Mammary epithelial cell (primary cell): ENCODE data around the gene TENM4.

ENCODE experiments used
- CTCF ChIP-seq, 2 donors: IDR thresholded peaks in 1 of 2; conservative IDR thresholded peaks in 1 of 2; 2 replicates each; pipeline ENCODE4 v1.5.1; 2011 to 2012; ENCODE audit warnings: inconsistent platforms in 2 of 2, low read length in 2 of 2, mild to moderate bottlenecking in 2 of 2, control low read depth in 1 of 2, low read depth in 1 of 2; ENCODE audit not compliant: insufficient read depth in 1 of 2; ENCODE audit errors: extremely low read depth in 1 of 2
- EZH2 ChIP-seq: IDR thresholded peaks from 2 replicates; pipeline ENCODE4 v1.6.1; 2012; ENCODE audit warnings: low read length, inconsistent platforms, borderline replicate concordance

- TF ChIP-seq CTCF (conservative IDR thresholded peaks at IDR 0.05 in 1 of 2, IDR thresholded peaks at IDR 0.05 in 1 of 2; ENCODE audit: extremely low read depth in 1 of 2, insufficient read depth in 1 of 2, low read depth in 1 of 2, low read length in 2 of 2): no peak
- TF ChIP-seq EZH2: no peak
Observed at GRCh38 chr11:79331203-79331901, 109.5 kb downstream of the TENM4 start.
